CD14-positive monocyte (primary cell): Measurements from ENCODE around the gene PEMT. TPM values are rescaled to one million over a fixed set of nuclear protein-coding genes. Genes with fewer than 3 reads are reported as not detected.

Experiments used
- DNase-seq, 3 donors: peaks; one replicate each; pipeline ENCODE4 v3.0.0-alpha.2; 2011 to 2022
- H2AFZ ChIP-seq: 2 replicates; pipeline ENCODE4 v1.6.0; 2012; ENCODE audit warnings: mild to moderate bottlenecking, low read depth, low read length, inconsistent platforms; ENCODE audit not compliant: insufficient read depth, poor library complexity, severe bottlenecking
- H3K27ac ChIP-seq, 2 donors: 1 replicate in 1 of 2; 2 replicates in 1 of 2; pipeline ENCODE4 v1.5.1; 2012 to 2013; ENCODE audit warnings: low read length in 2 of 2, control low read depth in 1 of 2, inconsistent platforms in 1 of 2, low read depth in 1 of 2, mild to moderate bottlenecking in 1 of 2
- H3K27me3 ChIP-seq, 2 donors: one replicate each; pipeline versions ENCODE4 v1.6.0 to v1.6.1; 2011 to 2013; ENCODE audit warnings: low read length in 2 of 2; ENCODE audit not compliant: control insufficient read depth in 2 of 2, insufficient read depth in 2 of 2
- H3K36me3 ChIP-seq, 2 donors: replicated peaks in 1 of 2; 1 replicate in 1 of 2; 2 replicates in 1 of 2; pipeline versions ENCODE4 v1.5.1 to v1.6.1; 2012 to 2013; ENCODE audit warnings: low read length in 2 of 2, control low read depth in 1 of 2, inconsistent platforms in 1 of 2, mild to moderate bottlenecking in 1 of 2; ENCODE audit not compliant: insufficient read depth in 2 of 2, control insufficient read depth in 1 of 2
- H3K4me1 ChIP-seq, 2 donors: 1 replicate in 1 of 2; 2 replicates in 1 of 2; pipeline versions ENCODE4 v1.5.1 to v1.6.1; 2012 to 2013; ENCODE audit warnings: low read length in 2 of 2, control low read depth in 1 of 2, inconsistent platforms in 1 of 2, mild to moderate bottlenecking in 1 of 2, moderate library complexity in 1 of 2; ENCODE audit not compliant: insufficient read depth in 2 of 2, control insufficient read depth in 1 of 2
- H3K4me2 ChIP-seq: replicated peaks from 2 replicates; pipeline ENCODE3; 2012; ENCODE audit warnings: low read length, moderate library complexity, mild to moderate bottlenecking; ENCODE audit not compliant: poor library complexity, severe bottlenecking; ENCODE audit errors: extremely low read depth
- H3K4me3 ChIP-seq, 3 experiments: fragments of 200-600 bp in 1 of 3; sonication (generic) in 1 of 3; replicated peaks in 1 of 3; 1 replicate in 2 of 3; 2 replicates in 1 of 3; pipeline ENCODE4 v1.5.1; 2011 to 2013; ENCODE audit warnings: low read length in 3 of 3, mild to moderate bottlenecking in 3 of 3, control low read depth in 2 of 3, low read depth in 2 of 3, inconsistent platforms in 1 of 3, moderate library complexity in 1 of 3
- H3K79me2 ChIP-seq: 2 replicates; pipeline ENCODE4 v1.6.0; 2012; ENCODE audit warnings: mild to moderate bottlenecking, control low read depth, inconsistent platforms, low read length, moderate library complexity; ENCODE audit not compliant: insufficient read depth
- H3K9ac ChIP-seq: 2 replicates; pipeline ENCODE4 v1.6.0; 2017; ENCODE audit warnings: low read length, mild to moderate bottlenecking; ENCODE audit not compliant: insufficient read depth, poor library complexity, severe bottlenecking
- H3K9me3 ChIP-seq, 2 donors: replicated peaks in 1 of 2; 1 replicate in 1 of 2; 2 replicates in 1 of 2; pipeline versions ENCODE4 v1.5.1 to v1.6.1; 2012 to 2013; ENCODE audit warnings: low read length in 2 of 2, control low read depth in 1 of 2; ENCODE audit not compliant: control insufficient read depth in 1 of 2, insufficient read depth in 1 of 2
- H4K20me1 ChIP-seq: 2 replicates; pipeline ENCODE4 v1.6.0; 2012; ENCODE audit warnings: mild to moderate bottlenecking, low read length, control low read depth, moderate library complexity; ENCODE audit not compliant: insufficient read depth
- H3K27ac Mint-ChIP-seq, 7 donors: one replicate each; pipeline ENCODE4 v1.8.0; 2020; ENCODE audit warnings: mild to moderate bottlenecking in 7 of 7, mixed read lengths in 7 of 7, moderate library complexity in 6 of 7, inconsistent platforms in 2 of 7
- H3K27me3 Mint-ChIP-seq, 3 donors: one replicate each; pipeline ENCODE4 v1.8.0; 2021 to 2022; ENCODE audit warnings: low read depth in 3 of 3, mild to moderate bottlenecking in 3 of 3, mixed read lengths in 3 of 3, moderate library complexity in 3 of 3, inconsistent platforms in 1 of 3
- H3K36me3 Mint-ChIP-seq, 2 donors: one replicate each; pipeline ENCODE4 v1.8.0; 2020; ENCODE audit warnings: mixed read lengths in 2 of 2, inconsistent platforms in 1 of 2, mild to moderate bottlenecking in 1 of 2
- H3K4me1 Mint-ChIP-seq: one replicate; pipeline ENCODE4 v1.8.0; 2020; ENCODE audit warnings: mild to moderate bottlenecking, mixed read lengths
- H3K4me3 Mint-ChIP-seq, 2 donors: one replicate each; pipeline ENCODE4 v1.8.0; 2020; ENCODE audit warnings: mild to moderate bottlenecking in 2 of 2, mixed read lengths in 2 of 2, moderate library complexity in 1 of 2
- H3K9me3 Mint-ChIP-seq, 7 donors: one replicate each; pipeline ENCODE4 v1.8.0; 2020 to 2022; ENCODE audit warnings: mixed read lengths in 7 of 7, mild to moderate bottlenecking in 6 of 7, moderate library complexity in 6 of 7, inconsistent platforms in 2 of 7
- CTCF ChIP-seq: fragments of 200-600 bp; IDR thresholded peaks from one replicate; pipeline ENCODE4 v1.8.0; 2022; ENCODE audit warnings: antibody characterized with exemption, mild to moderate bottlenecking
- WGBS: methylation state at CpG from one replicate; pipeline ENCODE4 v1.1.5; 2013; ENCODE audit warnings: missing lambda C conversion rate; ENCODE audit not compliant: insufficient coverage; 5-methylcytosine and 5-hydroxymethylcytosine counted together
- intact Hi-C, 2 donors: fragments of 100-400 bp; cut with micrococcal nuclease; formaldehyde crosslinking; loops; one replicate each; pipeline versions ENCODE4 v1.15.0 to v1.15.1; 2023
- polyA plus RNA-seq, 3 donors: library from polyadenylated mRNA; depleted of rRNA in 1 of 3; unstranded in 2 of 3; stranded (reverse) in 1 of 3; fragments of 300-500 nt in 2 of 3; fragments of >200 nt in 1 of 3; fragmentation: Illumina TruSeq in 2 of 3; gene quantifications; 1 replicate in 2 of 3; 2 replicates in 1 of 3; pipeline ENCODE4 v1.2.3, GENCODE V29; 2012 to 2021

PEMT gene
- polyA plus RNA-seq, 3 donors: 26.7 to 41.0 (median 38.4) TPM

GRCh38 chr17:17493249-17493985, 98.1 kb downstream of the PEMT start:
- no peak for TF ChIP-seq CTCF
- no peaks in the 10 kb centered on the region for H3K9me3 ChIP-seq
- peaks cover 0 to 8% (median 4%) of the 10 kb centered on the region in 7 donors for H3K9me3 Mint-ChIP-seq
- H3K27ac Mint-ChIP-seq: no peak overlapping the region
- H3K4me1 ChIP-seq: peaks cover 21 to 30% of the 10 kb centered on the region in 2 donors
- no peak overlapping the region for H2AFZ ChIP-seq
- H3K9ac ChIP-seq: no peak overlapping the region
- no peak overlapping the region for H3K27ac ChIP-seq
- peak overlapping the region in 1 of 2 donors; percentile 49 for H3K4me3 Mint-ChIP-seq
- H3K4me2 ChIP-seq: no peak overlapping the region
- H3K36me3 ChIP-seq: peaks cover 24 to 40% of the 10 kb centered on the region in 2 donors
- DNase-seq: no peak
- intact Hi-C loops: no loop called here
- peaks cover 6 to 31% of the 10 kb centered on the region in 2 donors for H3K27me3 ChIP-seq
- peaks cover 33% of the 10 kb centered on the region for H4K20me1 ChIP-seq
- no peak overlapping the region for H3K4me3 ChIP-seq
- H3K27me3 Mint-ChIP-seq: peaks cover 30 to 37% (median 30%) of the 10 kb centered on the region in 3 donors
- H3K79me2 ChIP-seq: no peaks in the 10 kb centered on the region
- peaks cover 20% of the 10 kb centered on the region for H3K4me1 Mint-ChIP-seq
- WGBS: 76% methylated on average over 6 of the region's 15 CpGs
- H3K36me3 Mint-ChIP-seq: peaks cover 49 to 54% of the 10 kb centered on the region in 2 donors

DNA sequence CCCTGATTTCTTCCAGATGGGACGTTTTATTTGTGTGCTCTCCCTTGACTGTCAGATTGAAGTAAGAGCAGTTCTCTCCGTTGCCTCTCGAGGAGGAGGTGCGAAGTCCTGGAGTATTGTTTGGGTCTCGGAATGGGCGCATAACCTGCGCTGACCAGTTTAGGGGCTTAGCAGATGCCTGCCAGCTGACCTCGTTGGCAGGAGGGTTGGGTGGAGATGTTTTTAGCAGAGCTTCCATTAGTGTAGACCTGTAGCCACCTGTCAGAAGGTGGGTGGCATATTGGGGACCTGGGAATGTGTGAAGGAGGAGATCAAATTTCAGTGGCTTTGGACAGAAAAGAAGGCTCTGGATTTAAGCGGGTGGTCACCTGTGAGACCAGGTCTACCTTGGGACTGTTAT, 98.9 kb downstream of the PEMT start:
- no peak overlapping the region for H3K27ac ChIP-seq
- H3K4me1 ChIP-seq: peaks cover 21 to 30% of the 10 kb centered on the region in 2 donors
- no peaks in the 10 kb centered on the region for H3K79me2 ChIP-seq
- Mint-ChIP-seq H3K4me3 (no peak overlapping the region), H3K9me3 (peaks cover 0 to 8% (median 4%) of the 10 kb centered on the region in 7 donors), H3K36me3 (peaks cover 56 to 61% of the 10 kb centered on the region in 2 donors), H3K27ac (no peak overlapping the region), H3K27me3 (peaks cover 26 to 34% (median 30%) of the 10 kb centered on the region in 3 donors), H3K4me1 (peaks cover 20% of the 10 kb centered on the region)
- H3K9ac ChIP-seq: no peak overlapping the region
- no peak overlapping the region for H2AFZ ChIP-seq
- DNase-seq: no peak
- no peak for TF ChIP-seq CTCF
- H3K4me2 ChIP-seq: no peak overlapping the region
- peaks cover 32 to 49% of the 10 kb centered on the region in 2 donors for H3K36me3 ChIP-seq
- WGBS: 95% methylated on average over 9 of the region's 9 CpGs
- H4K20me1 ChIP-seq: peaks cover 38% of the 10 kb centered on the region
- H3K4me3 ChIP-seq: no peak overlapping the region
- H3K27me3 ChIP-seq: peaks cover 6 to 31% of the 10 kb centered on the region in 2 donors
- intact Hi-C loops: no loop called here
- no peaks in the 10 kb centered on the region for H3K9me3 ChIP-seq
